ENCODE results near the gene SLC41A3.

SLC41A3 gene

DNA sequence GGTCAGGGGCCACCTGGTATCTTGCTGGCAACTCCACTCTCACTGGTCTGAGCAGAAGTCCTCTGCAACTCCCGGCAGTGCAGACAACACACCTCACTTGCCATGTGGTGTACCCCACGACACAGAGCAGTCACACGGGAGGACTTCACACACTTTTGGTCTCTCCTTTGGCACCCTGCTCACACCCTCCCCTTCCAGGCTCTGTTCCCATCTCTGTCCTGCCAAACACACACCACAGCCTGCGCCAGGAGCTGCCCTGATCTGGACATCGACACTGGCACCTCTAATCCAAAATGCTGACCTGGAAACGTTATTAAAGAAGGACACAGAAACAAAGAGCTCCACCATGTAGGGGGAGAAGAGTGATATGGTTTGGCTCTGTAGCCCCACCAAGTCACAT, 57.2 kb downstream of the SLC41A3 start:
- DNase-seq (ENCODE audit: low spot score), result no peak

GRCh38 chr3:126026277-126026751, 57.6 kb downstream of the SLC41A3 start:
- no peak for DNase-seq (ENCODE audit: low spot score)

- DNase-seq (ENCODE audit: low spot score), result no peak
These were observed 58.1 kb downstream of the SLC41A3 start for GRCh38 chr3:126025862-126026261.

DNA sequence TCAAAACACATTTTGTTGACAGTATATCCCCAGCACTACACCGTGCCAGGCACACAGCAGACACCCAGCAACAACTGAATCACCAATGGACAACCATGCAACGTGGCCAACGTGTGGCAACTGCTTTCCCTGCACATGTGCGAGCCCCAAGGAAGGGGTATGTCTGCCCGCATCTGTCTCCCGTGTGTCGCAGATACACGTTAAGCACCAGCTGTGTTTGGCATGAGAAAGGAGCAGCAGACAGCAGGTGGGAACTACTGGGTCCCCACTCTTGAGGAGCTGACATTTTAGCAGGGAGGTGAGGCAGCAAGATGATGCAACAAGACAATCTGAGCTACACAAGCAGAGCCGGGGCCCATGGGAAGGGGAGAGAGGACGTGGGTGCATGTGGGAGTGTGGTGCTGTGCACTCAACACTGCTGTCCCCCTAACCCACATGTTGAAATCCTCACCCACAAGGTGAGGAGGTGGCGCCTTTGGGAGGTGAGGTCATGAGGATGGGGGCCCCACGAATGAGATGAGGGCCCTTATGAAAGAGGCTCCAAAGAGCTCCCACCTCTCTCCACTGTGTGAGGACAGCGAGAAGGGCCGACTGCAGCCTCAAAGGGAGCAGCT, 58.7 kb downstream of the SLC41A3 start:
- DNase-seq (ENCODE audit: low spot score), result no peak

GRCh38 chr3:126024049-126024854, 59.7 kb downstream of the SLC41A3 start:
- DNase-seq (ENCODE audit: low spot score), result no peak

GRCh38 chr3:126023390-126023789, 60.5 kb downstream of the SLC41A3 start:
- DNase-seq (ENCODE audit: low spot score), result no peak

DNA sequence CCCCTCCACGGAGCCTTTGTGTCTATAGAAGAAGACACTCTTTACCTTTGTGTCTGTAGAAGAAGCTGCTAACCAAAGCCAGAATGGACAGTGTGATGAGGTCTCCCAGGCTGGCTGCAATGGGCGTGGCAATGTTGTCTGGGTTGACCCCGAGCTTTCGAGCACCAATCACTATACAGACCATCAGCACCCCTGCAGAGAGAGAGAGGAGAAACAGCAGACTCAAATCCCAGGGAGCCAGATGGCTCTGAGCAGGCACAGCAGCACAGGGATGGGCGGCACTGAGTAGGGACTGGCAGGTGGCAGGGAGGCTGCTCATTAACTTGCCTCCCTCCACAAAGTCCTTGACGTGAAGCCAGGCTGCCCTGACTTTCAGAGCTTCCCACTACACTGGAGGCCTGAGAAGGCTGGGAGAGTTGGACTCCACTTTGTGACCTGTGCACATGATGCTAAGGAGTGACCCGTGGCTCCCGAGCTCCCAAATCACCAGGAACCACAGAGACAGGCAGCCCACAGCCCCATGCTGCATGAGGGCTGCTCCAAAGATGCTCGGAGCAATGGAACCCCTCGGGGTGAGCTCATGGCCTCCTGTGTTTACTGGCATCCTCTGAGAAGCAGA, 61.1 kb downstream of the SLC41A3 start:
- DNase-seq (ENCODE audit: low spot score), result no peak

DNA sequence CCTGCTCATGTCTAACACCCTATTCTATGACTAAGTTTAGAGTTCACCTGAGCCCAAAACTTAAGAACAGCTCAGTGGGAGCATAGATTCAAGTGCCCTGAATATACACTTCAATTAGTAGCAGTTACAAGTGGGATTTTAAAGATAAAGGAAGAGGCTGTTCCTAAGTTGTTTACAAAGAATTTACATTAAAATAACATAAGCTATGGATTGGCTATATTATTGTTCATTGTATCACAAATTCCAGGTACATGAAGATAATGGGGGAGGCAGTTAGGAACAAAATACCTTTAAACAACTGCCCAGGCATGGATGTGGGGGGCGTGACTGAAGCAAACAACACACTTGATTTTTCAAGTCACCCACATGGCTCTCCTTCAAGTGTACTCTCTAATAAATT, 62.2 kb downstream of the SLC41A3 start:
- DNase-seq (ENCODE audit: low spot score), result no peak

DNA sequence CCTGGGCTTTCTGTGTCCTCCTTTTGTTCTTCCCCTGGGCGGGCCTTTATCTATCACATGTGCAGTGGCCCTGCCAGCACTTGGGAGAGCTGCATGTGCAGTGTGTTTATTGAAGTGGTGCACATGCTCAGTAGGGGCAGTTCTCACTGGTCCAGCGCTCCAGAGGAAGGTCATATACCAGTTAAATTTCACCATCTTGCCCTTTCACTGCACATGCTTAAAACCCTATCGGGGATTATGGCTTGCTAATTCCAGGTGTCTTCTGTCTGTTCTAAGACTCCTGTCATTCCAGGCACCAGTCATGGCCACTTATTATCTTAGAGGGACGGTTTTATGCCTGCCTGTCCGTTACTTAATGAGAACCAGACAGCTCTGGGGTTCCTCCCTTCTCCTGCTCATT, 62.7 kb downstream of the SLC41A3 start:
- no peak for DNase-seq (ENCODE audit: low spot score)

DNA sequence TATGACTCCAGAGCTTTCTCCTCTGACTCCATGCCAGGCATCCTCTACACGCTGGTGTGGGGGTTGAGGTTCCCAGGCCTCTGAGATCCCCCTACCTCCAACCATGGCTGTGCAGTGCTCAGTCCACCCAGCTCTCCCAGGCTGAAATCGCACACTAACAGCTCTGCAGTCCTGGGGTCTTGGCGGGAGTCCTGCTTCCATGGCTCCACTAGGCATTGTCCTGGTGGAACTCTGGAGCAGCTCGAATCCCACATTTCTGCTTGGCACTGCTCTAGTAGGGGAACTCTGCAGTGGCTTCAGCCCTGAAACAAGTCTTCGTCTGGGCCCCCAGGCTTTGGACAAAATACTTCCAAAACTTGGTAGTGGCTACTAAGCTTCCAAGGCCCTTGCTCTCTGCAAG, 64.2 kb downstream of the SLC41A3 start:
- no peak for DNase-seq (ENCODE audit: low spot score)

- DNase-seq (ENCODE audit: low spot score), result no peak
These were observed 64.9 kb downstream of the SLC41A3 start for GRCh38 chr3:126018995-126019394.

GRCh38 chr3:126018545-126018944, 65.4 kb downstream of the SLC41A3 start:
- DNase-seq (ENCODE audit: low spot score), result no peak

DNA sequence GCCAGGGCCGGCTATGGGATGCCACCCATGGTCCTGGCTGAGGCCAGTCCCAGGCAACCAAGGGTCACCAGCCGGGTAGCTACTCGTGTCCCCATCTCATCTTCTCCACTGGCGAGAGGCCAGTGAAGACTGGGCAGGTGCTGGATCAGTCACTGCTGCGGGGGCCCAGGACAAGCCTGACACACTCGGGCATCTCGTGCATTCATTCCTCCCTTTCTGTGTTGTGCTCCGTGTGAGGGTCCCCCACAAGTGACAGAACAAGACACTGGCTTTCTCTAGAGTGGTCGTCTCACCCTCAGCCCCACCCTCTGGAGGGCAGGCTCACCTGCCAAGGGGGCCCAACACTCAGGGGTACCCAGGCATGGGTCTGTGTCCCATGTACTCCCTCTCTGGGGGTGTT, 66.6 kb downstream of the SLC41A3 start:
- no peak for DNase-seq (ENCODE audit: low spot score)

GRCh38 chr3:126016616-126017015, 67.3 kb downstream of the SLC41A3 start:
- no peak for DNase-seq (ENCODE audit: low spot score)

- no peak for DNase-seq (ENCODE audit: low spot score)
These were observed 68.8 kb downstream of the SLC41A3 start for GRCh38 chr3:126015075-126015474.

DNA sequence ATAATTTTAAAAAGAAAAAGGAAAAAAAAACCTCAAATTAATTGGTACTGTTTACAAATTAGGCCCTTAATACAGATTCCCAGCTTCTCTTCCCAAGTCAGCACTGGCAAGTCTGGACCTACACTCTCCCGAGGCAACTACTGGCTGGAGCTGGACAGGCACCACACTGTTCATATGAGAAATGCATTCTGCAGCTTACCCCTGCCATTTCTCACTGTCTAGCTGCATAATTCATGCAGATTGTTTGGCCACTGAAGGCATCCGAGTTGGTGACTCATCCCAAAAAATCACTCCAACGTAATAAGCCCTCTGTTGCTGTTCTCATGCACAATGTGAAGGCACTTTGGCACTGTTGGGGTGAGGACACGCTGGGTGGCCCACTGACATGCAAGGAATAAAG, 69.7 kb downstream of the SLC41A3 start:
- peak; percentile 86 for DNase-seq (ENCODE audit: low spot score)

- no peak for DNase-seq (ENCODE audit: low spot score)
These were observed 70.2 kb downstream of the SLC41A3 start for GRCh38 chr3:126013751-126014156.

DNA sequence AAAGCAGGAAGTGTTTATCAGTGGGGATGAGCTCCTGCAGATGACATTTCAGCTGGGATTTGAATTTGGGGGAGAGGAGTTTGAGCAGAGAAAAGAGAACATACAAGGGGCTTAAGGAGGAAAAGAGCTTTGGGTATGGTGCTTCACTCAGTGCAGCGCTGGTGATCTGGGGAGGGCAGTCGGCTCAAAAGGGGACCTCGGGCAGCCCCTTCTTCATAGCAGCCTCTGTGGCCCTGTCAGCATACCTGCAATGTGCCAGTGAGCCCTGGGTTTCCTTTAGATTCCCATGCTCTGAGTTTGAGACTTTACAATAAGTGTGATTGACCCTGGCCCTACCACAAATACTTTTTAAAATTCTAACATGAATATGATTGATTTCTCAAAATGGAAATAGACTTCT, 74.7 kb downstream of the SLC41A3 start:
- DNase-seq (ENCODE audit: low spot score), result no peak

GRCh38 chr3:126008219-126008618, 75.7 kb downstream of the SLC41A3 start:
- no peak for DNase-seq (ENCODE audit: low spot score)

DNA sequence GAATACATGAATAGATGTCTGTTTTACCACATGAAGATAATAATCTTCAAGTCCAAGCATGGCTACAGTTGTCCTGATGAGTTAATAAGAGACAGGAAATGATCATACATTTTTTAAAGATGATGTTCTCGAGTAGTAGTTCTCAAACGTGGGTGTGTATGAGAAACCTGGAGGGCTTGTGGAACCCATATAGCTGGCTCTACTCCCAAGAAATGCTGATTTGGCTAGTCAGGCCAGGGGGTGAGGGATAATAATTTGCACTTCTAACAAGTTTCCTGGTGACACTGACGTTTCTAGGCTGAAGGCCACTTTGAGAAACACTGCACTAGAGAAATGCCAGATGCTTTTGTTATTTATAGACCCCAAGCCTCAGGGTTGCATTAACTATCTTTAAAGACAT, 78.0 kb downstream of the SLC41A3 start:
- peak; percentile 60 for DNase-seq (ENCODE audit: low spot score)

DNA sequence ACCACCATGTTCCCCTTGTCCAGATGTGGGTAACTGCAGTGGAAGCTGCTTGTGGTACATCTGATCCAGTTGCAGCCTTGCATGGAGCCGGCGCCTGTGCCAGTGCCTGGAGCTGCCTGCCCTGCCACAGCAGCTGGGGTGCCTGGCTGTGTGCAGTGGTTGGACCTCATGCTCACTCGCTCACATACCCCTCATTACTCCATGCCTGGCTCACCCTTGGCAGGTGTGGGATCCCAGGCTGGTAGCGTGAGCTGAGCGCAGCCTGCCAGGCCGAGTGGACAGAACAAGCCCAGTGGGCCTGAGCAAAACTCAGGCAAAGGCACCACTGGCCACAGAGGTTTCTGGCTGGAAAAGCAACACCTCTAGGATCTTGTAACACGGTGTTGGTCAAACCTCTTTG, 79.2 kb downstream of the SLC41A3 start:
- no peak for DNase-seq (ENCODE audit: low spot score)

DNA sequence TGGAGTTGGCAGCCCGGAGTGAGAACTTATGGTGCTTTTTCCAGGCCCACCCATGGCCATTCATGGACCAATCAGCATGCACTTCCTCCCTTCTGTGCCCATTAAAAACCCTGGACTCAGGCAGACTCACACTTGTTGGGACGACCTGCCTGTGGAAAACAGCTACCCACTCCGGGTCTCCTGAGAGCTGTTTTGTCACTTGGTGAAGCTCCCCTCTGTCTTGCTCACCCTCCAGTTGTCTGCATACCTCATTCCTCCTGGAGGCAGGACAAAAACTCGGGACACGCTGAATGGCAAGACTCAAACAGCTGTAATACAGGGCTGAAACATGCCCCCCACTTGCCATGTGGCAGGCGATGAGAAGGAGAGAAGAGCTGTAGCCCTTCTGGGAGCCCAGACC, 79.7 kb downstream of the SLC41A3 start:
- DNase-seq (ENCODE audit: low spot score), result no peak
